ENCODE results near the gene TTYH2. TPM values are rescaled to one million over a fixed set of nuclear protein-coding genes. Genes with fewer than 3 reads are reported as not detected.

Gene TTYH2
- polyA plus RNA-seq, 3 donors = 12.3 to 57.4 (median 18.7) TPM

- Histone ChIP-seq H3K4me2 (replicated peaks; ENCODE audit: extremely low read depth, low read length, poor library complexity, severe bottlenecking) (no peak overlapping the region), H2AFZ (ENCODE audit: insufficient read depth, low read depth, low read length, poor library complexity, severe bottlenecking) (no peak overlapping the region), H3K4me3 (replicated peaks in 1 of 3; ENCODE audit: low read depth in 2 of 3, low read length in 3 of 3) (no peak overlapping the region), H4K20me1 (ENCODE audit: insufficient read depth, low read length) (no peaks in the 10 kb centered on the region), H3K79me2 (ENCODE audit: insufficient read depth, low read length) (no peaks in the 10 kb centered on the region), H3K27ac (ENCODE audit: low read depth in 1 of 2, low read length in 2 of 2) (no peak overlapping the region), H3K27me3 (ENCODE audit: control insufficient read depth in 2 of 2, insufficient read depth in 2 of 2, low read length in 2 of 2) (no peaks in the 10 kb centered on the region), H3K9ac (ENCODE audit: insufficient read depth, low read length, poor library complexity, severe bottlenecking) (no peak overlapping the region), H3K36me3 (replicated peaks in 1 of 2; ENCODE audit: control insufficient read depth in 1 of 2, insufficient read depth in 2 of 2, low read length in 2 of 2) (no peaks in the 10 kb centered on the region), H3K4me1 (ENCODE audit: control insufficient read depth in 1 of 2, insufficient read depth in 2 of 2, low read length in 2 of 2) (no peaks in the 10 kb centered on the region), H3K9me3 (replicated peaks in 1 of 2; ENCODE audit: control insufficient read depth in 1 of 2, insufficient read depth in 1 of 2, low read length in 2 of 2) (no peaks in the 10 kb centered on the region)
- peaks cover 0 to 5% (median 1%) of the 10 kb centered on the region in 7 donors for H3K9me3 Mint-ChIP-seq
- H3K4me3 Mint-ChIP-seq = no peak overlapping the region
- no peak overlapping the region for H3K27ac Mint-ChIP-seq
- no peaks in the 10 kb centered on the region for H3K36me3 Mint-ChIP-seq
- no CpG with 5 or more reads among the region's 1 CpG for WGBS (ENCODE audit: insufficient coverage)
- no peak for TF ChIP-seq CTCF (IDR thresholded peaks at IDR 0.05)
- DNase-seq = no peak
- intact Hi-C loops (cut with micrococcal nuclease) = no loop called here
- peaks cover 4 to 10% (median 9%) of the 10 kb centered on the region in 3 donors for H3K27me3 Mint-ChIP-seq (ENCODE audit: low read depth in 3 of 3)
- no peaks in the 10 kb centered on the region for H3K4me1 Mint-ChIP-seq
These were observed 42.4 kb upstream of the TTYH2 start for GRCh38 chr17:74170924-74171323.

- peaks cover 6 to 17% (median 10%) of the 10 kb centered on the region in 3 donors for H3K27me3 Mint-ChIP-seq (ENCODE audit: low read depth in 3 of 3)
- no peaks in the 10 kb centered on the region for H3K27me3 ChIP-seq (ENCODE audit: control insufficient read depth in 2 of 2, insufficient read depth in 2 of 2, low read length in 2 of 2)
- H3K27ac Mint-ChIP-seq = no peak overlapping the region
- H3K9me3 ChIP-seq (replicated peaks in 1 of 2; ENCODE audit: control insufficient read depth in 1 of 2, insufficient read depth in 1 of 2, low read length in 2 of 2) = no peaks in the 10 kb centered on the region
- H3K4me3 ChIP-seq (replicated peaks in 1 of 3; ENCODE audit: low read depth in 2 of 3, low read length in 3 of 3) = no peak overlapping the region
- H3K4me2 ChIP-seq (replicated peaks; ENCODE audit: extremely low read depth, low read length, poor library complexity, severe bottlenecking) = no peak overlapping the region
- no peak for DNase-seq
- H3K27ac ChIP-seq (ENCODE audit: low read depth in 1 of 2, low read length in 2 of 2) = no peak overlapping the region
- no peak for TF ChIP-seq CTCF (IDR thresholded peaks at IDR 0.05)
- intact Hi-C loops (cut with micrococcal nuclease) = no loop called here
- no peaks in the 10 kb centered on the region for H3K36me3 Mint-ChIP-seq
- no peaks in the 10 kb centered on the region for H3K4me1 ChIP-seq (ENCODE audit: control insufficient read depth in 1 of 2, insufficient read depth in 2 of 2, low read length in 2 of 2)
- H2AFZ ChIP-seq (ENCODE audit: insufficient read depth, low read depth, low read length, poor library complexity, severe bottlenecking) = peak overlapping the region; percentile 1
- no peaks in the 10 kb centered on the region for H3K36me3 ChIP-seq (replicated peaks in 1 of 2; ENCODE audit: control insufficient read depth in 1 of 2, insufficient read depth in 2 of 2, low read length in 2 of 2)
- no peak overlapping the region for H3K4me3 Mint-ChIP-seq
- no peaks in the 10 kb centered on the region for H4K20me1 ChIP-seq (ENCODE audit: insufficient read depth, low read length)
- no peak overlapping the region for H3K9ac ChIP-seq (ENCODE audit: insufficient read depth, low read length, poor library complexity, severe bottlenecking)
- no peaks in the 10 kb centered on the region for H3K4me1 Mint-ChIP-seq
- no peaks in the 10 kb centered on the region for H3K79me2 ChIP-seq (ENCODE audit: insufficient read depth, low read length)
- no CpG with 5 or more reads among the region's 3 CpGs for WGBS (ENCODE audit: insufficient coverage)
- peaks cover 0 to 2% (median 0%) of the 10 kb centered on the region in 7 donors for H3K9me3 Mint-ChIP-seq
These were observed 40.7 kb upstream of the TTYH2 start for GRCh38 chr17:74172700-74173099.
